SH-SY5Y (cell line): Measurements from ENCODE around the gene INSL3.

Source experiments
- GATA2 ChIP-seq: IDR thresholded peaks from 2 replicates; pipeline ENCODE4 v1.6.1; 2011; ENCODE audit warnings: mild to moderate bottlenecking, low read depth, low read length
- GATA3 ChIP-seq: IDR thresholded peaks from 2 replicates; pipeline ENCODE4 v1.6.1; 2011; ENCODE audit warnings: low read depth, mild to moderate bottlenecking, low read length, moderate library complexity

GRCh38 chr19:17790059-17790780, 31.1 kb downstream of the INSL3 start:
- TF ChIP-seq GATA2 (no peak), GATA3 (no peak)
